Caki2 (cell line): ENCODE measurements around the gene SIL1. TPM values are rescaled to one million over a fixed set of nuclear protein-coding genes. Genes with fewer than 3 reads are reported as not detected.
A peak's percentile ranks its signal among the peaks of the same experiment; 100 is the strongest.

Experiments used
- DNase-seq: peaks from one replicate; pipeline ENCODE4 v3.0.0-alpha.2; 2015; ENCODE audit warnings: low read depth
- in situ Hi-C: cut with HindIII; loops from 2 replicates; pipeline ENCODE4 v1.10.0; 2016; ENCODE audit warnings: low sequenced_read_pairs, low pct_unique_long_range_greater_than_20kb, mixed read lengths
- total RNA-seq: library from RNA; depleted of rRNA; stranded (reverse); fragments of >200 nt; shearing (Covaris generic); gene quantifications from 2 replicates; pipeline ENCODE4 v1.2.3, GENCODE V29; 2014; ENCODE audit warnings: low replicate concordance

SIL1 gene
- total RNA-seq, 1 experiment from 2014 or later: 57.6 TPM

DNA sequence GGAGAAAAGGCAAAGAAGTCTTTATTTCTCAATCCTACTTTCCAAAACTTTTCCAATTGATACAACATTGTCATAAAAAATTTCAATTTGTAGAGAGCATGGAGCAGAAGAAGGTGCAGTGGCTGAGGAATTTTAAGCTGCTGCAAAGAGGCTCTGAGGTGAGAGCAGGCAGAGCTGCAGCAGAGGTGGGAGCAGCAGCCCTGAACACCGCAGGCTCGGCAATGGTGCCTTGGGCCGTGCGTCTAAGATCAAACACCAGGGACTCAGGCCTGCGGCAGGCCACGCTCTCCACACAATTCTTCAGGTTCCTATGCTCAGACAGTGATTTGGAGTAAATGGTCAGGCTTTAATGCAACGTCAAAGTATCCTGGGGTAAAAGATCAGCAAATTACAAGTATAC, 46.3 kb downstream of the SIL1 start:
- no peak for DNase-seq
- in situ Hi-C loops: no loop called here

DNA sequence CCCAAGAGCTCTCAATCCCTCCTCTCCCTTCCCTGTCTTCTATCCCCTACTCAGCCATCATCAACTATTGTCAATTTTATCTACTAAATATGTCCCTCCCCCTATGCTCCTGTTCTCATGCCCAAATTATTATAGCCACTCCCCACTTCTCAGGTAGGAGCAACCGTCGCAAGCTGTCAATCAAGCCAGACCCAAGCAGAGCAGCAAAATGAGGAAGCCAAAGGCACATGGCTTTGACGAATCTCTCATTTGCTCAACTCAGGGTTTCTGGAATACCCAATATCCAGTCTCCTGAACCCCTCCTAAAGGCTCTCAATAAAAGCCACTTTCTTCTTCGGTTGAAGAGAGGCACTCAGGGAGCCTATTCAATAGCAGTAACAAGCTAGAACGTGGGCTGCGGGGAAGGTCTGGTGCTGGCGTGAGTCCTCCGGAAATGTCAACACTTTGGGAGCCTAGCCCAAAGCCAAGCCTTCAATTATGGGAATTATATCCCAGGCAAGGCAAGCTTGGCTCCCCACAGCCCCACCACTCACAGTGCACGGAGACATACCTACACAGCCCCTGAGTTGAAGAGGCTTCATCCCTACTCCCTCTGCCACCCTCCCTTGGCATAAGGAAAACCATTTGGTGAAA, 47.7 kb downstream of the SIL1 start:
- in situ Hi-C loops: no loop called here
- no peak for DNase-seq

DNA sequence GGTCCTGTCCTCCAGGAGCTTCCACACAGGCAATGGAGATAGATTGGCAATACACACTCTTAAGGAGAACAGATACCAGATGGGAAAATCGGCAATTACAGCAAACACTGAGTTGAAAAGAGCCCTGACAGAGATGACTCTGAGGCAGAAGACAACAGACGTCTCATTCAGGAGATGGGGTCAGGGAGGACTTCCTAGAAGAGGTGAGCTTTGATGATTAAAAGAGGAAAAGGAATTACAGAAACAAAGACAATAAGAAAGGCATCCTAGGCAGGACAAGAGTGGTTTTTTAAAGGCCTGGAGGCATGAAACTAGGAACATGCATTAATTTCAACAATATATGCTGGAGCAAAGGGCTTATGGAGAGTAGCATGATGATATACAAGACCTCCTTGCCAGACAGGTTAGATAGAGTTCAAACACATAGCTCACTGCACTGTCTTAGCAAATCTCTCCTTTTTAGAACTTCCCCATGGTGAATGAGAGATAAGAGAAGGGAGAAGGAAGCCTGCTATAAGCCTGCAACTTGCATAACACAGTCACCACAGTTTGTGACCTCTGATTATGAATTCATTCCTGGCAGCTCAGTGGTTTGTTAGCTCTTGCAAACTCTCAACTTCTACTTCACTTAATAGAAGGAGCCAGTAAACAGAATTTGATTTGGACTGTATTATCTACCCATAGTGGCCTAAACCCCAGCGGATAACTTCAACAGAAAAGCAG, 48.5 kb downstream of the SIL1 start:
- no peak for DNase-seq
- in situ Hi-C loops: no loop called here

DNA sequence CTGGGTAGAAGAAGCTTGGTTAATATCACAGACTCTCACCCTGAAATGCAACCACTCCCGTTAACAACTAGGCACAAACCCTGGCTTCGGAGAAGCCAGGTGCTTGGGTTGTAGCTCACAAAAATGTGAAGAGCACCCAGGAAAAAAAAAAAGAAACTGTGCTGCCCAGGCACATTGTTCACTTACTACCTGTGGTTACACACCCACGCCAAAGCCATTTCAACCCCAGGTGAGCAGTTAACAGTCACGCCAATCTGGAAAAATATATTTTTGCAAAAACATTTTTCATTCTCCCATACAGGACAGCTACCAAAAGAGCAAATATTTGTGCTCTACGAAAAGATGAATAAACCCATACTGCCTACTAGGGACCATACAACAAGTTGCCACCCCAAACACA, 49.2 kb downstream of the SIL1 start:
- in situ Hi-C loops: no loop called here
- no peak for DNase-seq

DNA sequence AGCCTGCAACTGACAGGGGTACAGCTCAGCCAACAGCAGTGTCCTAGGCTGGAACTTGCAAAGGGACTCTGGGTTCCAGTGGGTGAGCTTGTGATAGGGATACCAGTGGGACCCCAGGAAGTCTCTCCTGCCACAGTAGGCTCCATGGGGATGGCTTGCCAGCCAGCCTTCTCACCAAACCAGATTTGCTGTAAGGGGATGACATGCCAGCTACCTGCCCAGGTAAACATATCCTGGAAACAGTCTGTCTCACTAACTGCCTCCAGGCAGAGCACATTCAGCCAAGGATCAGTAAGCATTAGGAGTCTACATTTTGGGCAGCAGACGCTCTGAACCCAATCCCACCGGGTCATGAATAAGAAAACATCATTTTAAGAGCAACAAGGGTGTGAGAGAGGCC, 49.9 kb downstream of the SIL1 start:
- in situ Hi-C loops: no loop called here
- no peak for DNase-seq

DNA sequence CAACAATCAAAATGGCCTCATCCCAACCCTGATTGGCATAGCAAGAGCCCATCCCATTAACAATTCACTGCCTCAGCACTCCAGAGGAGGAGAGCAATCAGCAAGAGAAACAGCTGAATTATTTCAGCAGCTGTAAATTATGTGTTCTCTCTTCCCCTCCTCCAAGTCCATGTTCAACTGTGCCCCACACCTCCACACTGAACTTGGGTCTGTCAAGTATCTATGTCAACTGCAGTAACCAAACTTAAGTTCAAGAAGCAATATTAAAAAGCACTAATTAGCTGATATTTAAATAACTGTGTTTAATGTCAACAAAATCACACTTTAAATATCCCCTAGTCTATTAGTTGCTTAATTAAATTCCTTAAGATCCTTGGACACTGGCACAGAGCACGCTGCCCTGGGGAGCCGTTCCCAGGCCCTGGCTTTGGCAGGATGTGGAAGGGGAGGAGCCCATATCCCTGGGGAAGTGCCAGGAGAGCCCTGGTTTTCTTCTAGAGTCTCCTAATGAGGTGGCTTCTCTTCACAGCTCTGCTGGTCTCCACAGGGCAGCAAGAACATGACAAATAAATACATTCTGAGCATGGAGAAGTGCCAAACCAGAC, 50.6 kb downstream of the SIL1 start:
- in situ Hi-C loops: no loop called here

GRCh38 chr5:139146809-139147482, 51.2 kb downstream of the SIL1 start:
- in situ Hi-C loops: no loop called here
- DNase-seq: no peak

More for the DNA sequence above, 50.6 kb downstream of the SIL1 start:
- DNase-seq: no peak

- DNase-seq: peak; percentile 7
- in situ Hi-C loops: no loop called here
These were observed 56.5 kb downstream of the SIL1 start for GRCh38 chr5:139141446-139142204.

- DNase-seq: no peak
- in situ Hi-C loops: no loop called here
These were observed 57.5 kb downstream of the SIL1 start for GRCh38 chr5:139140591-139141071.

GRCh38 chr5:139138809-139139208, 59.4 kb downstream of the SIL1 start:
- in situ Hi-C loops: no loop called here
- DNase-seq: peak; percentile 17

DNA sequence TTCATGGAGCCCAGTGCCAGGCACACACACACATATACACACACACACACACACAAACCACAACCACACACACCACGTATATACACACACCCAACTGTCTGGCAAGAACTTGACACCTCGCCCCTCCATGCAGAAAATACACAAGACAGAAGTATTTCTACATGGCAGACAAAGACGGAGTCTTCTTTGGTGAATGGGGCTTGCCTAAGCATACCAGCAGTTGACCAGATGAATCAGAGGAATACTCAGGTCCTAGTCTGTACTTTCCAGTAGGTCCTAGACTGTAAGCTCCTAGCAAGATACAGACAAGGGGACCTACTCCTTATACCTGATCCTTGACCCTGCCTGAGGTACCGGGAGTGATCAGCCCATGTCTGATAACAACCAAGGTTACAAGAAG, 60.1 kb downstream of the SIL1 start:
- no peak for DNase-seq
- in situ Hi-C loops: no loop called here

- in situ Hi-C loops: no loop called here
- DNase-seq: peak; percentile 18
These were observed 60.5 kb downstream of the SIL1 start for GRCh38 chr5:139137697-139138096.

GRCh38 chr5:139134906-139135305, 63.3 kb downstream of the SIL1 start:
- no peak for DNase-seq
- in situ Hi-C loops: no loop called here

GRCh38 chr5:139133282-139133681, 64.9 kb downstream of the SIL1 start:
- in situ Hi-C loops: no loop called here
- no peak for DNase-seq

- DNase-seq: no peak
- in situ Hi-C loops: no loop called here
These were observed 65.7 kb downstream of the SIL1 start for GRCh38 chr5:139132515-139132914.

GRCh38 chr5:139131921-139132432, 66.2 kb downstream of the SIL1 start:
- DNase-seq: no peak

DNA sequence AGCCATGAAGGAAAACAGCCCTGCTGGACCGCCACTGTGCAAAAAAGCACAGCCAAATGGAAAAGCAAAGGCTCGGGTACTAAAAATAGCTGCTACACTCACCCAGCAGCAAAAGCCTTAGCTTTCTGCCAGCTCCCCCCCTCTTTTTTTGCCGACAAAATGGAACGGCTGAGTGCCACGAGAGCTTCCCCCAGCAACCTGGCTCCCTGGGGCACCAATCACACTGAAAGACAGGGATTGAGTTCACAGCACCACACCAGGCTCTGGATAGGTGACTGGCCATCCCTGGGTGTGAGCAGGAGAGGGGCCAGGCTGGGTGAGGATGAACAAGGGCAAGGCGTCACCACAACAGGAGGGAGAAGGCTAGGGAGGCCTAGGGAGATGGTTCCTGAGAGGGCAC, 66.7 kb downstream of the SIL1 start:
- in situ Hi-C loops: no loop called here
- DNase-seq: no peak

More at GRCh38 chr5:139131921-139132432, 66.2 kb downstream of the SIL1 start:
- in situ Hi-C loops: no loop called here

- no peak for DNase-seq
- in situ Hi-C loops: no loop called here
These were observed 67.1 kb downstream of the SIL1 start for GRCh38 chr5:139131062-139131461.
